Activated naive CD8-positive, alpha-beta T cell treated with anti-CD3 and anti-CD28 coated beads, Interleukin-2, amount 10 ng/mL, durations not matched to agents 7 days and 5 days (primary cell): ENCODE results near the gene SCYGR2. TPM values are rescaled to one million over a fixed set of nuclear protein-coding genes. Genes with fewer than 3 reads are reported as not detected.

Source experiments
- total RNA-seq, 2 experiments: library from RNA; stranded (reverse); gene quantifications; one replicate each; pipeline ENCODE4 v1.2.3, GENCODE V29; 2021

Gene SCYGR2
- total RNA-seq, 2 experiments from 2014 or later = not detected

Other genes with a start within 250 kb of the SCYGR2 start
- not detected for gene TM4SF20, start 219.6 kb upstream of the SCYGR2 start, total RNA-seq
- gene SCYGR1, start 210.9 kb upstream of the SCYGR2 start, total RNA-seq = not detected
- 10 to 100 TPM; 57.9 to 59.2 TPM for gene AGFG1, start 126.7 kb upstream of the SCYGR2 start, total RNA-seq
- gene SCYGR3, start 15.9 kb downstream of the SCYGR2 start, total RNA-seq = not detected
- not detected for gene SCYGR4, start 18.6 kb downstream of the SCYGR2 start, total RNA-seq
- gene SCYGR5, start 67.9 kb downstream of the SCYGR2 start, total RNA-seq = not detected
- not detected for gene SLC19A3, start 119.1 kb downstream of the SCYGR2 start, total RNA-seq
- gene SCYGR6, start 125.9 kb downstream of the SCYGR2 start, total RNA-seq = not detected
- gene SCYGR7, start 129.4 kb downstream of the SCYGR2 start, total RNA-seq = not detected
- not detected for gene SCYGR8, start 147.0 kb downstream of the SCYGR2 start, total RNA-seq
- not detected for gene CCL20, start 214.9 kb downstream of the SCYGR2 start, total RNA-seq